ENCODE data around the gene TNNI3. TPM values are rescaled to one million over a fixed set of nuclear protein-coding genes. Genes with fewer than 3 reads are reported as not detected.

Gene TNNI3
- total RNA-seq, 1 donor from 2014 or later, result not detected

DNA sequence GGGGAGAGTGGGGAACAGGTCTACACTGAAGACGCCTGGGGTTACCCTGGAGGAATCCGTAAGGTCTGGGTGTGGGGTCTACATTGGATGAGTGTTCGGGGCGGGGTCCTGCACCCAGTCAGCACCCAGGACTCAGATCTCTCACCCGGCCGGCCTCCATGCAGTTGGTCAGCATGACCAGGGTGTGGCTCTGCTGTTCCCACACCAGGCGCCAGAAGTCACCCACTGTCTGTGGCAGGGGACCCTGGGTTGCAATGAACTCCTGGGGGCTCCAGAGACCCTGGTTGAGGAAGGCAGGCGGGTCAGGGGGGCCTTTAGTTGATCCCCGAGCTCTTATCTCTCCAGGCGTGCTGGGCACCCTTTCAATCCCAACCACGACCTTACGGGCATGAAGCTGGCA is 28.5 kb upstream of the TNNI3 start:
- peak; percentile 92 for DNase-seq (ENCODE audit: low spot score)
- peaks cover 6% of the 10 kb centered on the region for H3K4me1 Mint-ChIP-seq (ENCODE audit: low read depth)
- H3K27ac Mint-ChIP-seq (ENCODE audit: unreplicated experiment), result no peak overlapping the region
- peaks cover 33% of the 10 kb centered on the region for H3K27me3 Mint-ChIP-seq (ENCODE audit: low read depth)
- no peaks in the 10 kb centered on the region for H3K9me3 Mint-ChIP-seq (ENCODE audit: low read depth)
- TF ChIP-seq, protein P1, sequence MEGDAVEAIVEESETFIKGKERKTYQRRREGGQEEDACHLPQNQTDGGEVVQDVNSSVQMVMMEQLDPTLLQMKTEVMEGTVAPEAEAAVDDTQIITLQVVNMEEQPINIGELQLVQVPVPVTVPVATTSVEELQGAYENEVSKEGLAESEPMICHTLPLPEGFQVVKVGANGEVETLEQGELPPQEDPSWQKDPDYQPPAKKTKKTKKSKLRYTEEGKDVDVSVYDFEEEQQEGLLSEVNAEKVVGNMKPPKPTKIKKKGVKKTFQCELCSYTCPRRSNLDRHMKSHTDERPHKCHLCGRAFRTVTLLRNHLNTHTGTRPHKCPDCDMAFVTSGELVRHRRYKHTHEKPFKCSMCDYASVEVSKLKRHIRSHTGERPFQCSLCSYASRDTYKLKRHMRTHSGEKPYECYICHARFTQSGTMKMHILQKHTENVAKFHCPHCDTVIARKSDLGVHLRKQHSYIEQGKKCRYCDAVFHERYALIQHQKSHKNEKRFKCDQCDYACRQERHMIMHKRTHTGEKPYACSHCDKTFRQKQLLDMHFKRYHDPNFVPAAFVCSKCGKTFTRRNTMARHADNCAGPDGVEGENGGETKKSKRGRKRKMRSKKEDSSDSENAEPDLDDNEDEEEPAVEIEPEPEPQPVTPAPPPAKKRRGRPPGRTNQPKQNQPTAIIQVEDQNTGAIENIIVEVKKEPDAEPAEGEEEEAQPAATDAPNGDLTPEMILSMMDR (IDR thresholded peaks at IDR 0.05), result no peak
- no peaks in the 10 kb centered on the region for H3K36me3 Mint-ChIP-seq (ENCODE audit: low read depth)
- H3K4me3 Mint-ChIP-seq (ENCODE audit: unreplicated experiment), result no peak overlapping the region

DNA sequence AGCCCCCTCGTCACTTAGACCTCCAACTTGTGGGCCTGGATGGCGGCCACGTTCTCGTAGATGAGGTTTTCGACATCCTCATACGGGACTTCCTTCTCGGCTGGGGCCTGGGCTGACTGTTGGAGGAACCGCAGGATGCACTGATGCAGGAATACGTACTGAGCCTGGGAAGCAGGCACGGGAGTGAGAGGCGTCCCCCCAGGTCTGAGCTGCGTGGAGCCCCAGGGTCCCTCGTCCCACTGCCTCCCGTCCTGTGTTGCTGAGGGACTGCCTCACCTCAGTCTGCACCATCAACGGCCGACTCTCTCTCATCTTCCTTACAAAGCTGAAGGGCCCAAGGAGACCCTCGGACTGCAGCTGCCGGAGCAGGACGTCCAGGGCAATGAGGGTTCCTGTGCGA is 24.2 kb upstream of the TNNI3 start:
- Mint-ChIP-seq H3K36me3 (ENCODE audit: low read depth) (no peaks in the 10 kb centered on the region), H3K27ac (ENCODE audit: unreplicated experiment) (no peak overlapping the region), H3K4me1 (ENCODE audit: low read depth) (peaks cover 12% of the 10 kb centered on the region), H3K27me3 (ENCODE audit: low read depth) (peaks cover 48% of the 10 kb centered on the region), H3K4me3 (ENCODE audit: unreplicated experiment) (no peak overlapping the region), H3K9me3 (ENCODE audit: low read depth) (no peaks in the 10 kb centered on the region)
- TF ChIP-seq, protein P1 (IDR thresholded peaks at IDR 0.05), result no peak
- DNase-seq (ENCODE audit: low spot score), result no peak

DNA sequence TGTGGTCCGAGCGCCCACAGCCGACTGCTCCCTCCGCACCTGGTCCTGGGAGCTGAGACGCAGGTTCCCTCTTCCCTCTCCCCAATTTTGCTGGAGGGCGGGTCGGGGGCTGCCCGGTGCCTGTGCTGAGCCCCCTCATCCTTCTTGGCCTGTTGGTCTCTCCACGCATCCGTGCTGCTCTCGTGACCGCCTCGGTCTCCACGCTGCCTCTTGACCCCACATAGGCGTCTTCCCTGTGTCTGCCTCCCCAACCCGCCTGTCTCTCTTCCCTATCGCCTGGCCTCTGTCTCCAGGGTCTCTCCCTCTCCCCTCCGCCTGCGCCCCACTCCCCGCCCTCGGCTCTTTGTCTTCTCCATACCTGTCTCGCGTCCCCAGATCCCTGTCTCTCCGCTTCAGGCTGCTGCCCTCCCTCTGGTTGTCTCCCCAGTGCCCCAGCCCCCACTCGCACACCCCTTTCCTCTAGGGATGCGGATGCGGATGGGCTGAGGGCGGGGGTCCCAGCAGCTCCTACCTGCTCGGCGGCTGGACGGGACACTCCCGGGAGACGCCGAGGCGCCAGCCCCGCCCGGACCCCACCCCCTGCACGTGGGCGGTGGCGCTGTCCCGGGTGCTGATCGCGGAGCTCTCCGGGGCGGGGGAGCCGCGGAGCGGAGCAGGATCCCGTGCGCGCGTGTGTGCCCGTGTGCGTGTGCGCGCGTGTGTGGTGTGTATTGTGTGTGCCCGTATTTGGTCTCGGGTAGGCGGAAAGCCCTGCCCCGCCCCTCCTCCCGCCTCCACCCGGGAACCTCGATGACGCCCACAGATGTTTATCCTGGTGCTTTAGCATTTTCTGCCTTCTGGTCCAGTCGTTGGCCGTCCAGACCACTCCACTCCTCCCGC is 22.3 kb upstream of the TNNI3 start, which contains the start of gene SYT5:
SYT5 (minus strand) TSS at position 684 of the 879 bp plus-strand sequence. CDS start 1,248 bp downstream, outside the sequence.
- Mint-ChIP-seq H3K4me1 (ENCODE audit: low read depth) (peaks cover 12% of the 10 kb centered on the region), H3K4me3 (ENCODE audit: unreplicated experiment) (peak within 1 kb of the TSS; percentile 72), H3K27ac (ENCODE audit: unreplicated experiment) (peak within 1 kb of the TSS; percentile 76), H3K9me3 (ENCODE audit: low read depth) (no peaks in the 10 kb centered on the region), H3K36me3 (ENCODE audit: low read depth) (no peaks in the 10 kb centered on the region), H3K27me3 (ENCODE audit: low read depth) (peaks cover 39% of the 10 kb centered on the region)
- TF ChIP-seq, protein P1 (IDR thresholded peaks at IDR 0.05), result no peak
- DNase-seq (ENCODE audit: low spot score), result no peak

GRCh38 chr19:55178781-55179599 is 21.5 kb upstream of the TNNI3 start:
- no peaks in the 10 kb centered on the region for H3K36me3 Mint-ChIP-seq (ENCODE audit: low read depth)
- H3K4me3 Mint-ChIP-seq (ENCODE audit: unreplicated experiment), result peak overlapping the region; percentile 72
- H3K9me3 Mint-ChIP-seq (ENCODE audit: low read depth), result no peaks in the 10 kb centered on the region
- H3K27ac Mint-ChIP-seq (ENCODE audit: unreplicated experiment), result peak overlapping the region; percentile 76
- no peak for DNase-seq (ENCODE audit: low spot score)
- H3K27me3 Mint-ChIP-seq (ENCODE audit: low read depth), result peaks cover 36% of the 10 kb centered on the region
- TF ChIP-seq, protein P1 (IDR thresholded peaks at IDR 0.05), result no peak
- peaks cover 12% of the 10 kb centered on the region for H3K4me1 Mint-ChIP-seq (ENCODE audit: low read depth)

- DNase-seq (ENCODE audit: low spot score), result no peak
- no peak overlapping the region for H3K4me3 Mint-ChIP-seq (ENCODE audit: unreplicated experiment)
- H3K27me3 Mint-ChIP-seq (ENCODE audit: low read depth), result peaks cover 31% of the 10 kb centered on the region
- H3K4me1 Mint-ChIP-seq (ENCODE audit: low read depth), result peaks cover 24% of the 10 kb centered on the region
- TF ChIP-seq, protein P1 (IDR thresholded peaks at IDR 0.05), result no peak
- no peaks in the 10 kb centered on the region for H3K9me3 Mint-ChIP-seq (ENCODE audit: low read depth)
- H3K36me3 Mint-ChIP-seq (ENCODE audit: low read depth), result no peaks in the 10 kb centered on the region
- no peak overlapping the region for H3K27ac Mint-ChIP-seq (ENCODE audit: unreplicated experiment)
Measured at GRCh38 chr19:55176076-55176475, 18.5 kb upstream of the TNNI3 start.

Data from chondrocyte (in vitro differentiated cells).